HG03342 (cell line): ENCODE data around the gene DAP.
"Not testable (repeated sequence)": the region's sequence is repeated elsewhere in the genome, so short reads cannot be mapped to it uniquely, and the experiment has no call there.

ENCODE experiments used
- ATAC-seq: cut with Tn5 transposase; IDR thresholded peaks from one replicate; pipeline ENCODE4 v1.9.1; 2021; ENCODE audit warnings: mild to moderate bottlenecking, moderate library complexity; ENCODE audit not compliant: unreplicated experiment

The DAP gene

GRCh38 chr5:10761185-10761932 is at the start of gene DAP:
Gene DAP, minus strand, starts transcription at chr5:10761234. Its CDS starts 166 bp downstream, at chr5:10761068.
- ATAC-seq: peak; percentile 68

GRCh38 chr5:10808347-10809226 is 47.6 kb upstream of the DAP start:
- ATAC-seq: no peak

GRCh38 chr5:10801931-10802666 is 41.1 kb upstream of the DAP start:
- ATAC-seq: no peak

GRCh38 chr5:10800852-10801251 is 39.8 kb upstream of the DAP start:
- no peak for ATAC-seq

GRCh38 chr5:10797261-10797660 is 36.2 kb upstream of the DAP start:
- no peak for ATAC-seq

- no peak for ATAC-seq
Measured at GRCh38 chr5:10793785-10794184, 32.8 kb upstream of the DAP start.

GRCh38 chr5:10792336-10792735 is 31.3 kb upstream of the DAP start:
- no peak for ATAC-seq

- ATAC-seq: no peak
Measured at GRCh38 chr5:10789726-10790125, 28.7 kb upstream of the DAP start.

GRCh38 chr5:10789021-10789420 is 28.0 kb upstream of the DAP start:
- no peak for ATAC-seq

- ATAC-seq: no peak
Measured at GRCh38 chr5:10788358-10788757, 27.3 kb upstream of the DAP start.

GRCh38 chr5:10786835-10787234 is 25.8 kb upstream of the DAP start:
- no peak for ATAC-seq

- ATAC-seq: not testable (repeated sequence)
Measured at GRCh38 chr5:10780208-10780607, 19.2 kb upstream of the DAP start.

GRCh38 chr5:10779592-10779991 is 18.6 kb upstream of the DAP start:
- ATAC-seq: no peak

- ATAC-seq: no peak
Measured at GRCh38 chr5:10778179-10778910, 17.3 kb upstream of the DAP start.

GRCh38 chr5:10775646-10776045 is 14.6 kb upstream of the DAP start:
- ATAC-seq: no peak

GRCh38 chr5:10772901-10773585 is 12.0 kb upstream of the DAP start:
- ATAC-seq: no peak

- no peak for ATAC-seq
Measured at GRCh38 chr5:10768328-10768899, 7.4 kb upstream of the DAP start.

- no peak for ATAC-seq
Measured at GRCh38 chr5:10762776-10763500, 1.9 kb upstream of the DAP start.
